HCT116 (cell line): ENCODE measurements around the gene POU4F1. TPM values are rescaled to one million over a fixed set of nuclear protein-coding genes. Genes with fewer than 3 reads are reported as not detected.

ENCODE experiments used
- ATAC-seq: fragments of 200-7000 bp; cut with Tn5 transposase; 2 replicates; pipeline ENCODE4 v1.9.1; 2020; ENCODE audit warnings: mild to moderate bottlenecking, moderate library complexity
- BruUV-seq: library from RNA; stranded (reverse); fragments of 400-500 nt; replicated peaks from 2 replicates; lab custom pipeline; 2021; lab: Mats Ljungman, UMichigan
- CTCF ChIA-PET: fragments of 300-600 bp; sonication (Branson Sonifier 250); formaldehyde crosslinking; loops from one replicate; lab custom pipeline; 2021; ENCODE audit warnings: antibody characterized with exemption; lab: Charles Lee
- POLR2A ChIA-PET: fragments of 300-600, 350-600 bp; sonication (Branson Sonifier 250); formaldehyde crosslinking; loops from one replicate; lab custom pipeline; 2021; ENCODE audit warnings: antibody characterized with exemption; lab: Charles Lee
- RAD21 ChIA-PET, 2 experiments: fragments of 300-600 bp; sonication (Branson Sonifier 250); formaldehyde crosslinking; loops; one replicate each; lab custom pipeline; 2023; ENCODE audit warnings: low total read pairs in 2 of 2; ENCODE audit not compliant: uncharacterized antibody in 2 of 2, unreplicated experiment in 2 of 2, low non-redundant PET in 1 of 2; lab: Charles Lee
- DNase-seq: peaks from one replicate; pipeline ENCODE4 v3.0.0-alpha.2; 2010; ENCODE audit warnings: low read depth, low spot score
- H2AFZ ChIP-seq: fragments of 200-600 bp; shearing (Covaris generic), sonication (generic); 2 replicates; pipeline ENCODE4 v1.6.1; 2017; ENCODE audit warnings: low read depth, mixed run types, mixed read lengths, antibody characterized with exemption, low read length; ENCODE audit not compliant: poor library complexity, severe bottlenecking
- H3K27ac ChIP-seq: 2 replicates; pipeline ENCODE4 v1.5.1; 2012; ENCODE audit warnings: low read depth, low read length
- H3K27me3 ChIP-seq: fragments of 200-600 bp; sonication (generic); 2 replicates; pipeline ENCODE4 v1.6.1; 2016; ENCODE audit warnings: mixed run types, low read length, mixed read lengths; ENCODE audit not compliant: insufficient read depth
- H3K36me3 ChIP-seq, 2 experiments: fragments of 200-500 bp in 1 of 2; fragments of 200-600 bp in 1 of 2; sonication (Bioruptor generic) in 1 of 2; sonication (generic) in 1 of 2; 2 replicates each; pipeline versions ENCODE4 v1.5.1 to v1.6.1; 2014 to 2016; ENCODE audit warnings: low read length in 2 of 2, inconsistent platforms in 1 of 2, mixed read lengths in 1 of 2, mixed run types in 1 of 2; ENCODE audit not compliant: insufficient read depth in 2 of 2, control insufficient read depth in 1 of 2
- H3K4me1 ChIP-seq, 2 experiments: fragments of 200-600 bp in 1 of 2; sonication (generic) in 1 of 2; 2 replicates each; pipeline versions ENCODE4 v1.5.1 to v1.6.1; 2012 to 2017; ENCODE audit warnings: low read length in 2 of 2, inconsistent platforms in 1 of 2, mild to moderate bottlenecking in 1 of 2, mixed read lengths in 1 of 2, mixed run types in 1 of 2, moderate library complexity in 1 of 2; ENCODE audit not compliant: insufficient read depth in 2 of 2, control insufficient read depth in 1 of 2
- H3K4me2 ChIP-seq: fragments of 200-600 bp; sonication (generic); 2 replicates; pipeline ENCODE4 v1.6.1; 2017; ENCODE audit warnings: mixed run types, low read length, mixed read lengths
- H3K4me3 ChIP-seq, 2 experiments: fragments of 200-600 bp in 1 of 2; sonication (generic) in 1 of 2; replicated peaks in 1 of 2; 2 replicates each; pipeline ENCODE4 v1.5.1; 2011 to 2016; ENCODE audit warnings: low read length in 2 of 2, control low read depth in 1 of 2, low read depth in 1 of 2, mild to moderate bottlenecking in 1 of 2, mixed read lengths in 1 of 2, mixed run types in 1 of 2
- H3K79me2 ChIP-seq: fragments of 200-600 bp; sonication (generic); 2 replicates; pipeline ENCODE4 v1.6.1; 2017; ENCODE audit warnings: mild to moderate bottlenecking, mixed run types, low read length, moderate library complexity, mixed read lengths; ENCODE audit not compliant: insufficient read depth
- H3K9ac ChIP-seq: fragments of 200-600 bp; sonication (generic); 2 replicates; pipeline ENCODE4 v1.6.1; 2016; ENCODE audit warnings: low read length, mixed read lengths
- H3K9me2 ChIP-seq: fragments of 200-600 bp; sonication (generic), shearing (Covaris generic); 2 replicates; pipeline ENCODE4 v1.6.1; 2017; ENCODE audit warnings: mixed run types, mild to moderate bottlenecking, moderate library complexity; ENCODE audit not compliant: insufficient read depth
- H3K9me3 ChIP-seq, 2 experiments: fragments of 200-500 bp in 1 of 2; fragments of 200-600 bp in 1 of 2; sonication (Bioruptor generic) in 1 of 2; sonication (generic) in 1 of 2; 2 replicates each; pipeline ENCODE4 v1.6.1; 2014 to 2017; ENCODE audit warnings: low read length in 2 of 2, mixed read lengths in 2 of 2, inconsistent platforms in 1 of 2, low read depth in 1 of 2, mild to moderate bottlenecking in 1 of 2, mixed run types in 1 of 2, moderate library complexity in 1 of 2; ENCODE audit not compliant: control insufficient read depth in 1 of 2, insufficient read depth in 1 of 2
- H4K20me1 ChIP-seq: fragments of 200-600 bp; sonication (generic), shearing (Covaris generic); 2 replicates; pipeline ENCODE4 v1.6.1; 2017; ENCODE audit warnings: mixed run types, mild to moderate bottlenecking, moderate library complexity; ENCODE audit not compliant: insufficient read depth
- ATF3 ChIP-seq: IDR thresholded peaks from 2 replicates; pipeline ENCODE4 v1.6.1; 2012
- CBX3 ChIP-seq: IDR thresholded peaks from 2 replicates; pipeline ENCODE4 v1.6.1; 2012; ENCODE audit warnings: low read depth
- CEBPB ChIP-seq: IDR thresholded peaks from 2 replicates; pipeline ENCODE4 v1.6.1; 2012; ENCODE audit warnings: low read depth
- CTCF ChIP-seq, 3 experiments: fragments of 200-600 bp in 1 of 3; sonication (generic) in 1 of 3; IDR thresholded peaks in 2 of 3; conservative IDR thresholded peaks in 1 of 3; 2 replicates each; pipeline ENCODE4 v1.5.1; 2012 to 2017; ENCODE audit warnings: low read depth in 2 of 3, low read length in 2 of 3, antibody characterized with exemption in 1 of 3, borderline replicate concordance in 1 of 3, control low read depth in 1 of 3, mild to moderate bottlenecking in 1 of 3, mixed read lengths in 1 of 3, mixed run types in 1 of 3, moderate library complexity in 1 of 3; ENCODE audit not compliant: insufficient read depth in 1 of 3
- EGR1 ChIP-seq: IDR thresholded peaks from 2 replicates; pipeline ENCODE4 v1.6.1; 2012; ENCODE audit warnings: low read depth
- ELF1 ChIP-seq: IDR thresholded peaks from 2 replicates; pipeline ENCODE4 v1.6.1; 2012; ENCODE audit warnings: low read depth, borderline replicate concordance
- EZH2 ChIP-seq: fragments of 200-600 bp; sonication (generic); IDR thresholded peaks from 2 replicates; pipeline ENCODE4 v1.6.1; 2017; ENCODE audit warnings: antibody characterized with exemption, mixed run types
- FOSL1 ChIP-seq: IDR thresholded peaks from 2 replicates; pipeline ENCODE4 v1.6.1; 2012; ENCODE audit warnings: low read depth
- JUND ChIP-seq: IDR thresholded peaks from 2 replicates; pipeline ENCODE4 v1.6.1; 2012
- MAX ChIP-seq: IDR thresholded peaks from 2 replicates; pipeline ENCODE4 v1.6.1; 2012
- POLR2A ChIP-seq: IDR thresholded peaks from 2 replicates; pipeline ENCODE4 v1.7.0; 2011; ENCODE audit warnings: borderline replicate concordance; ENCODE audit not compliant: insufficient read depth, insufficient read length; ENCODE audit errors: extremely low read depth
- POLR2AphosphoS5 ChIP-seq: IDR thresholded peaks from 2 replicates; pipeline ENCODE4 v1.6.1; 2011; ENCODE audit warnings: mild to moderate bottlenecking, low read depth, low read length, moderate library complexity
- RAD21 ChIP-seq: IDR thresholded peaks from 2 replicates; pipeline ENCODE4 v1.6.1; 2012; ENCODE audit warnings: low read depth, mild to moderate bottlenecking
- REST ChIP-seq: IDR thresholded peaks from 2 replicates; pipeline ENCODE4 v1.6.1; 2012; ENCODE audit warnings: low read depth
- SIN3A ChIP-seq: IDR thresholded peaks from 2 replicates; pipeline ENCODE4 v1.6.1; 2012; ENCODE audit warnings: low read depth
- SP1 ChIP-seq: IDR thresholded peaks from 2 replicates; pipeline ENCODE4 v1.6.1; 2012; ENCODE audit warnings: low read depth
- SRF ChIP-seq: IDR thresholded peaks from 2 replicates; pipeline ENCODE4 v1.6.1; 2012; ENCODE audit warnings: low read depth
- YY1 ChIP-seq: IDR thresholded peaks from 2 replicates; pipeline ENCODE4 v1.6.1; 2011; ENCODE audit warnings: low read length, low read depth, moderate library complexity, mild to moderate bottlenecking; ENCODE audit not compliant: insufficient replicate concordance; ENCODE audit errors: extremely low read depth
- ZBTB33 ChIP-seq: IDR thresholded peaks from 2 replicates; pipeline ENCODE4 v1.6.1; 2011; ENCODE audit warnings: mild to moderate bottlenecking, low read length, moderate library complexity; ENCODE audit not compliant: insufficient replicate concordance; ENCODE audit errors: extremely low read depth
- ZFX ChIP-seq: fragments of 450-650 bp; IDR thresholded peaks from 2 replicates; pipeline ENCODE4 v1.6.1; 2017
- intact Hi-C: fragments of 100-400 bp; cut with micrococcal nuclease; formaldehyde crosslinking; loops from 2 replicates; pipeline ENCODE4 v1.10.0; 2022
- total RNA-seq: library from RNA; stranded (reverse); gene quantifications from one replicate; pipeline ENCODE4 v1.2.1, GENCODE V29; 2021; ENCODE audit not compliant: unreplicated experiment

The POU4F1 gene
- total RNA-seq, 1 experiment from 2014 or later = not detected

GRCh38 chr13:78604782-78605611, 1.6 kb upstream of the POU4F1 start:
- H2AFZ ChIP-seq = no peak overlapping the region
- H3K27ac ChIP-seq = no peak overlapping the region
- BruUV-seq = no TSS peak
- no peak overlapping the region for H3K4me2 ChIP-seq
- no peaks in the 10 kb centered on the region for H3K36me3 ChIP-seq
- peak; percentile 56 for ATAC-seq
- intact Hi-C loops = no loop called here
- no peaks in the 10 kb centered on the region for H3K9me2 ChIP-seq
- ChIA-PET CTCF (interaction anchor here (0.6 kb wide), 1 partner anchor 70 kb away, joined by 4 read pairs; no protein-coding TSS in a partner anchor), POLR2A (no interaction called here), RAD21 (no interaction called here)
- H3K79me2 ChIP-seq = no peaks in the 10 kb centered on the region
- H3K4me1 ChIP-seq = no peaks in the 10 kb centered on the region
- TF ChIP-seq JUND (no peak), ZFX (no peak), ELF1 (no peak), CBX3 (no peak), EZH2 (no peak), ATF3 (no peak), CTCF (IDR thresholded peaks at IDR 0.05 in 2 of 3, conservative IDR thresholded peaks at IDR 0.05 in 1 of 3; ENCODE audit: borderline replicate concordance in 1 of 3, insufficient read depth in 1 of 3, low read depth in 2 of 3, low read length in 2 of 3) (no peak), RAD21 (no peak), SP1 (no peak), POLR2AphosphoS5 (no peak), EGR1 (no peak), SIN3A (no peak), SRF (no peak), REST (no peak), YY1 (no peak), MAX (no peak), FOSL1 (no peak), CEBPB (no peak), ZBTB33 (no peak), POLR2A (no peak)
- H4K20me1 ChIP-seq = no peaks in the 10 kb centered on the region
- H3K4me3 ChIP-seq = no peak overlapping the region
- peaks cover 10% of the 10 kb centered on the region; the same call in 1 of the 2 replicates for H3K27me3 ChIP-seq
- DNase-seq = no peak
- H3K9me3 ChIP-seq = no peaks in the 10 kb centered on the region
- no peak overlapping the region for H3K9ac ChIP-seq
